ENCODE measurements around the gene HMGB4.

DNA sequence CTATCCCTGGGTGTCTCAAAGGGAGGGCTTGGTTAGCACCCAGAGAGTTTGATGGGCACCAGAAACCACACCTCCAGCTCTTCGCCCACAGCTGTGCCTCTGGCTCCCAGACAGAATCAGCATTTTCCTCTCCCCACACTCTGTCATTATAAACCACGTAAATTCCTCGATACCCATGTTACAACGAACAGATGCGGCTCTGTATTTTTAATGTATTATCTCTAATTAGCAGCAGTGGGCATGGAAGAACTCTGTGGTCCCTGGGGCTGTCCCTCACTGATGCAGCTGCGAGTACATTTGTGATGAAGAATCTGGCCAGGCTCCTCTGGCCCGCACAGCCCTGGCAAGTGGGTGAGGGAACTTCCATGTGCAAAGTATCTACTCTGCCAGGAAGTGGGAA lies 10.8 kb downstream of the HMGB4 start:
- TF ChIP-seq, protein P1, sequence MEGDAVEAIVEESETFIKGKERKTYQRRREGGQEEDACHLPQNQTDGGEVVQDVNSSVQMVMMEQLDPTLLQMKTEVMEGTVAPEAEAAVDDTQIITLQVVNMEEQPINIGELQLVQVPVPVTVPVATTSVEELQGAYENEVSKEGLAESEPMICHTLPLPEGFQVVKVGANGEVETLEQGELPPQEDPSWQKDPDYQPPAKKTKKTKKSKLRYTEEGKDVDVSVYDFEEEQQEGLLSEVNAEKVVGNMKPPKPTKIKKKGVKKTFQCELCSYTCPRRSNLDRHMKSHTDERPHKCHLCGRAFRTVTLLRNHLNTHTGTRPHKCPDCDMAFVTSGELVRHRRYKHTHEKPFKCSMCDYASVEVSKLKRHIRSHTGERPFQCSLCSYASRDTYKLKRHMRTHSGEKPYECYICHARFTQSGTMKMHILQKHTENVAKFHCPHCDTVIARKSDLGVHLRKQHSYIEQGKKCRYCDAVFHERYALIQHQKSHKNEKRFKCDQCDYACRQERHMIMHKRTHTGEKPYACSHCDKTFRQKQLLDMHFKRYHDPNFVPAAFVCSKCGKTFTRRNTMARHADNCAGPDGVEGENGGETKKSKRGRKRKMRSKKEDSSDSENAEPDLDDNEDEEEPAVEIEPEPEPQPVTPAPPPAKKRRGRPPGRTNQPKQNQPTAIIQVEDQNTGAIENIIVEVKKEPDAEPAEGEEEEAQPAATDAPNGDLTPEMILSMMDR (IDR thresholded peaks at IDR 0.05; ENCODE audit: poor library complexity, severe bottlenecking) = no peak
- TF ChIP-seq EZH2 (IDR thresholded peaks at IDR 0.05; ENCODE audit: borderline replicate concordance, insufficient read depth, low read length, poor library complexity, severe bottlenecking) (no peak), EP300 (conservative IDR thresholded peaks at IDR 0.05; ENCODE audit: poor library complexity, severe bottlenecking) (no peak), POLR2AphosphoS5 (IDR thresholded peaks at IDR 0.05) (no peak), SMC3 (conservative IDR thresholded peaks at IDR 0.05; ENCODE audit: poor library complexity) (no peak)
- TF ChIP-seq, protein P2, sequence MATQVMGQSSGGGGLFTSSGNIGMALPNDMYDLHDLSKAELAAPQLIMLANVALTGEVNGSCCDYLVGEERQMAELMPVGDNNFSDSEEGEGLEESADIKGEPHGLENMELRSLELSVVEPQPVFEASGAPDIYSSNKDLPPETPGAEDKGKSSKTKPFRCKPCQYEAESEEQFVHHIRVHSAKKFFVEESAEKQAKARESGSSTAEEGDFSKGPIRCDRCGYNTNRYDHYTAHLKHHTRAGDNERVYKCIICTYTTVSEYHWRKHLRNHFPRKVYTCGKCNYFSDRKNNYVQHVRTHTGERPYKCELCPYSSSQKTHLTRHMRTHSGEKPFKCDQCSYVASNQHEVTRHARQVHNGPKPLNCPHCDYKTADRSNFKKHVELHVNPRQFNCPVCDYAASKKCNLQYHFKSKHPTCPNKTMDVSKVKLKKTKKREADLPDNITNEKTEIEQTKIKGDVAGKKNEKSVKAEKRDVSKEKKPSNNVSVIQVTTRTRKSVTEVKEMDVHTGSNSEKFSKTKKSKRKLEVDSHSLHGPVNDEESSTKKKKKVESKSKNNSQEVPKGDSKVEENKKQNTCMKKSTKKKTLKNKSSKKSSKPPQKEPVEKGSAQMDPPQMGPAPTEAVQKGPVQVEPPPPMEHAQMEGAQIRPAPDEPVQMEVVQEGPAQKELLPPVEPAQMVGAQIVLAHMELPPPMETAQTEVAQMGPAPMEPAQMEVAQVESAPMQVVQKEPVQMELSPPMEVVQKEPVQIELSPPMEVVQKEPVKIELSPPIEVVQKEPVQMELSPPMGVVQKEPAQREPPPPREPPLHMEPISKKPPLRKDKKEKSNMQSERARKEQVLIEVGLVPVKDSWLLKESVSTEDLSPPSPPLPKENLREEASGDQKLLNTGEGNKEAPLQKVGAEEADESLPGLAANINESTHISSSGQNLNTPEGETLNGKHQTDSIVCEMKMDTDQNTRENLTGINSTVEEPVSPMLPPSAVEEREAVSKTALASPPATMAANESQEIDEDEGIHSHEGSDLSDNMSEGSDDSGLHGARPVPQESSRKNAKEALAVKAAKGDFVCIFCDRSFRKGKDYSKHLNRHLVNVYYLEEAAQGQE (IDR thresholded peaks at IDR 0.05; ENCODE audit: borderline replicate concordance) = no peak

Data from neural cell (in vitro differentiated cells).